Measurements from ENCODE around the gene NUP188.

Gene NUP188

GRCh38 chr9:128903871-128904620, 43.5 kb upstream of the NUP188 start:
- ATAC-seq = peak; percentile 33; the same call in 1 of the 3 replicates
- TF ChIP-seq TCF4 (CRISPR knock-in tag; IDR thresholded peaks at IDR 0.05; ENCODE audit: borderline replicate concordance) (no peak), ZNF70 (CRISPR knock-in tag; IDR thresholded peaks at IDR 0.05) (no peak), TOX (CRISPR knock-in tag; IDR thresholded peaks at IDR 0.05; ENCODE audit: borderline replicate concordance) (no peak), SNAI2 (CRISPR knock-in tag; IDR thresholded peaks at IDR 0.05) (no peak), ZFP30 (CRISPR knock-in tag; IDR thresholded peaks at IDR 0.05) (no peak), RARB (CRISPR knock-in tag; IDR thresholded peaks at IDR 0.05) (no peak)

GRCh38 chr9:128905964-128906363, 41.5 kb upstream of the NUP188 start:
- no peak for TF ChIP-seq ESRRG (CRISPR knock-in tag; IDR thresholded peaks at IDR 0.05)
- no peak for TF ChIP-seq CREB5 (CRISPR knock-in tag; IDR thresholded peaks at IDR 0.05; ENCODE audit: low read depth)
- TF ChIP-seq ISL1 (CRISPR knock-in tag; IDR thresholded peaks at IDR 0.05) = no peak
- TF ChIP-seq SNAI2 (CRISPR knock-in tag; IDR thresholded peaks at IDR 0.05) = no peak
- TF ChIP-seq ZC3H10 (CRISPR knock-in tag; IDR thresholded peaks at IDR 0.05) = no peak
- TF ChIP-seq TCF4 (CRISPR knock-in tag; IDR thresholded peaks at IDR 0.05; ENCODE audit: borderline replicate concordance) = no peak
- TF ChIP-seq, protein P1, sequence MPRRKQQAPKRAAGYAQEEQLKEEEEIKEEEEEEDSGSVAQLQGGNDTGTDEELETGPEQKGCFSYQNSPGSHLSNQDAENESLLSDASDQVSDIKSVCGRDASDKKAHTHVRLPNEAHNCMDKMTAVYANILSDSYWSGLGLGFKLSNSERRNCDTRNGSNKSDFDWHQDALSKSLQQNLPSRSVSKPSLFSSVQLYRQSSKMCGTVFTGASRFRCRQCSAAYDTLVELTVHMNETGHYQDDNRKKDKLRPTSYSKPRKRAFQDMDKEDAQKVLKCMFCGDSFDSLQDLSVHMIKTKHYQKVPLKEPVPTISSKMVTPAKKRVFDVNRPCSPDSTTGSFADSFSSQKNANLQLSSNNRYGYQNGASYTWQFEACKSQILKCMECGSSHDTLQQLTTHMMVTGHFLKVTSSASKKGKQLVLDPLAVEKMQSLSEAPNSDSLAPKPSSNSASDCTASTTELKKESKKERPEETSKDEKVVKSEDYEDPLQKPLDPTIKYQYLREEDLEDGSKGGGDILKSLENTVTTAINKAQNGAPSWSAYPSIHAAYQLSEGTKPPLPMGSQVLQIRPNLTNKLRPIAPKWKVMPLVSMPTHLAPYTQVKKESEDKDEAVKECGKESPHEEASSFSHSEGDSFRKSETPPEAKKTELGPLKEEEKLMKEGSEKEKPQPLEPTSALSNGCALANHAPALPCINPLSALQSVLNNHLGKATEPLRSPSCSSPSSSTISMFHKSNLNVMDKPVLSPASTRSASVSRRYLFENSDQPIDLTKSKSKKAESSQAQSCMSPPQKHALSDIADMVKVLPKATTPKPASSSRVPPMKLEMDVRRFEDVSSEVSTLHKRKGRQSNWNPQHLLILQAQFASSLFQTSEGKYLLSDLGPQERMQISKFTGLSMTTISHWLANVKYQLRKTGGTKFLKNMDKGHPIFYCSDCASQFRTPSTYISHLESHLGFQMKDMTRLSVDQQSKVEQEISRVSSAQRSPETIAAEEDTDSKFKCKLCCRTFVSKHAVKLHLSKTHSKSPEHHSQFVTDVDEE (CRISPR knock-in tag; IDR thresholded peaks at IDR 0.05) = no peak
- TF ChIP-seq BACH2 (CRISPR knock-in tag; IDR thresholded peaks at IDR 0.05; ENCODE audit: borderline replicate concordance) = no peak
- TF ChIP-seq CSRNP3 (CRISPR knock-in tag; IDR thresholded peaks at IDR 0.05) = no peak
- TF ChIP-seq ZFP30 (CRISPR knock-in tag; IDR thresholded peaks at IDR 0.05) = no peak
- no peak for TF ChIP-seq ARNTL (CRISPR knock-in tag; IDR thresholded peaks at IDR 0.05; ENCODE audit: borderline replicate concordance, low read depth)
- TF ChIP-seq ZFP3 (CRISPR knock-in tag; IDR thresholded peaks at IDR 0.05) = no peak
- TF ChIP-seq, protein P2, sequence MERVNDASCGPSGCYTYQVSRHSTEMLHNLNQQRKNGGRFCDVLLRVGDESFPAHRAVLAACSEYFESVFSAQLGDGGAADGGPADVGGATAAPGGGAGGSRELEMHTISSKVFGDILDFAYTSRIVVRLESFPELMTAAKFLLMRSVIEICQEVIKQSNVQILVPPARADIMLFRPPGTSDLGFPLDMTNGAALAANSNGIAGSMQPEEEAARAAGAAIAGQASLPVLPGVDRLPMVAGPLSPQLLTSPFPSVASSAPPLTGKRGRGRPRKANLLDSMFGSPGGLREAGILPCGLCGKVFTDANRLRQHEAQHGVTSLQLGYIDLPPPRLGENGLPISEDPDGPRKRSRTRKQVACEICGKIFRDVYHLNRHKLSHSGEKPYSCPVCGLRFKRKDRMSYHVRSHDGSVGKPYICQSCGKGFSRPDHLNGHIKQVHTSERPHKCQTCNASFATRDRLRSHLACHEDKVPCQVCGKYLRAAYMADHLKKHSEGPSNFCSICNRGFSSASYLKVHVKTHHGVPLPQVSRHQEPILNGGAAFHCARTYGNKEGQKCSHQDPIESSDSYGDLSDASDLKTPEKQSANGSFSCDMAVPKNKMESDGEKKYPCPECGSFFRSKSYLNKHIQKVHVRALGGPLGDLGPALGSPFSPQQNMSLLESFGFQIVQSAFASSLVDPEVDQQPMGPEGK (CRISPR knock-in tag; IDR thresholded peaks at IDR 0.05; ENCODE audit: borderline replicate concordance) = no peak
- no peak for ATAC-seq

DNA sequence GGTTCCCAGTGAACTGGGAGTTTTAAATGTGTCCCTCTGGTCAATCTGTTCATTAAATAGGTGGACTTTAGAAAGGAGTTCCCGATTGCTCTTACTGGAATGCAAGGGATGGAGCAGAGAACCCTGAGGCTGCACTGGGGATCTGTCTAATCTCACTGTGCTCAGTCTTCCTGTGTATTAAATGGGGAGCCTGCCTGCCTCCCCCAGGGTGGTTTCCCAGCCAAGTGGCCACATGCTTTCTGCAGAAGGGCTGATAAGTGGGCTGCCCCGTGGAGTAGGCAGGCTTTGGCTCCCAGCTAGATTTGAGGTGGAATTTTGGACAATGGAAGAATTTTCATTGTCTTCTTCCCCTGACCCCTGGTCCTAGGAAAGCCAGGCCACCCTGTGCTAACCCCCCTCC, 40.8 kb upstream of the NUP188 start:
- TF ChIP-seq TOX (CRISPR knock-in tag; IDR thresholded peaks at IDR 0.05; ENCODE audit: borderline replicate concordance) (no peak), ISL1 (CRISPR knock-in tag; IDR thresholded peaks at IDR 0.05) (no peak), ZFP3 (CRISPR knock-in tag; IDR thresholded peaks at IDR 0.05) (no peak), ESRRG (CRISPR knock-in tag; IDR thresholded peaks at IDR 0.05) (no peak), ARNTL (CRISPR knock-in tag; IDR thresholded peaks at IDR 0.05; ENCODE audit: borderline replicate concordance, low read depth) (no peak), ZC3H10 (CRISPR knock-in tag; IDR thresholded peaks at IDR 0.05) (no peak), ZFP30 (CRISPR knock-in tag; IDR thresholded peaks at IDR 0.05) (no peak)
- TF ChIP-seq, protein P2 (CRISPR knock-in tag; IDR thresholded peaks at IDR 0.05; ENCODE audit: borderline replicate concordance) = no peak
- TF ChIP-seq, protein P1 (CRISPR knock-in tag; IDR thresholded peaks at IDR 0.05) = no peak

More for the DNA sequence above, 40.8 kb upstream of the NUP188 start:
- no peak for ATAC-seq

All from SK-N-SH treated with all-trans-retinoic acid at 6 μM for 48 hours (cell line).